Measurements from ENCODE around the gene U2AF2.

DNA sequence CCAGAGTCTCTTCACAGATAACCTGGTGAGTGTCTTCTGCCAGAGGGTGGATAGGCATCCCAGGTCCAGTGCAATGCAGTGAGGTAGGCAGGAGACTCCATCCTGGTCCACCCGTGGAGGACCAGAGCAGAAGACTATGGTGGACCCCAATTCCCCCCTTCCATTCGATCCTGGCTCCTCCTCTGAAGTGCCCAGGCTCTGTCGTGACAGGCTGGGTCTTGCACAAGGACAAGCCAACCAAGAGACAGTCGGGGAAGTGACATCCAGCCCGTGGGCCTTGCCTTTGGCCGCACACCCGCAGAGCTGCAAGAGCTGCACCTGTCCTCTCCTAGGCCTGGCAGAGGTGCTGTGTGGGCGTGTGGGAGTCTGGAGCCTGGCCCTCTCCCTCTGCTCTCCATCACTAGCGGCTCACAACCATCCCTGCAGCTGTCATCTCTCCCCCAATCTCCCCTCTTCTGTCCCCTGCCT lies 33.6 kb upstream of the U2AF2 start:
- TF ChIP-seq, protein P1, sequence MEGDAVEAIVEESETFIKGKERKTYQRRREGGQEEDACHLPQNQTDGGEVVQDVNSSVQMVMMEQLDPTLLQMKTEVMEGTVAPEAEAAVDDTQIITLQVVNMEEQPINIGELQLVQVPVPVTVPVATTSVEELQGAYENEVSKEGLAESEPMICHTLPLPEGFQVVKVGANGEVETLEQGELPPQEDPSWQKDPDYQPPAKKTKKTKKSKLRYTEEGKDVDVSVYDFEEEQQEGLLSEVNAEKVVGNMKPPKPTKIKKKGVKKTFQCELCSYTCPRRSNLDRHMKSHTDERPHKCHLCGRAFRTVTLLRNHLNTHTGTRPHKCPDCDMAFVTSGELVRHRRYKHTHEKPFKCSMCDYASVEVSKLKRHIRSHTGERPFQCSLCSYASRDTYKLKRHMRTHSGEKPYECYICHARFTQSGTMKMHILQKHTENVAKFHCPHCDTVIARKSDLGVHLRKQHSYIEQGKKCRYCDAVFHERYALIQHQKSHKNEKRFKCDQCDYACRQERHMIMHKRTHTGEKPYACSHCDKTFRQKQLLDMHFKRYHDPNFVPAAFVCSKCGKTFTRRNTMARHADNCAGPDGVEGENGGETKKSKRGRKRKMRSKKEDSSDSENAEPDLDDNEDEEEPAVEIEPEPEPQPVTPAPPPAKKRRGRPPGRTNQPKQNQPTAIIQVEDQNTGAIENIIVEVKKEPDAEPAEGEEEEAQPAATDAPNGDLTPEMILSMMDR (conservative IDR thresholded peaks at IDR 0.05 in 1 of 2, IDR thresholded peaks at IDR 0.05 in 1 of 2; ENCODE audit: extremely low read depth in 1 of 2, insufficient read depth in 1 of 2, low read depth in 1 of 2, low read length in 2 of 2): no peak
- no peak for TF ChIP-seq EZH2 (IDR thresholded peaks at IDR 0.05; ENCODE audit: borderline replicate concordance, low read length)
